Effector memory CD4-positive, alpha-beta T cell (primary cell): Measurements from ENCODE around the gene PPP2R1B.

Source experiments
- DNase-seq, 3 donors: peaks; one replicate each; pipeline ENCODE4 v3.0.0-alpha.2; 2020
- H3K27ac ChIP-seq: 2 replicates; pipeline ENCODE4 v1.7.0; 2013; ENCODE audit warnings: mild to moderate bottlenecking, low read length, moderate library complexity; ENCODE audit not compliant: insufficient read depth, poor library complexity, severe bottlenecking
- H3K27me3 ChIP-seq: replicated peaks from 2 replicates; pipeline ENCODE4 v1.7.0; 2013; ENCODE audit warnings: mild to moderate bottlenecking, low read length; ENCODE audit not compliant: insufficient read depth, control insufficient read depth, poor library complexity, severe bottlenecking
- H3K36me3 ChIP-seq: 2 replicates; pipeline ENCODE4 v1.7.0; 2013; ENCODE audit warnings: mild to moderate bottlenecking, low read length, moderate library complexity; ENCODE audit not compliant: control insufficient read depth, insufficient read depth
- H3K4me1 ChIP-seq: 2 replicates; pipeline ENCODE4 v1.7.0; 2013; ENCODE audit warnings: low read length, mild to moderate bottlenecking; ENCODE audit not compliant: control insufficient read depth, insufficient read depth, poor library complexity, severe bottlenecking
- H3K4me3 ChIP-seq: 2 replicates; pipeline ENCODE4 v1.7.0; 2013; ENCODE audit warnings: low read length, low read depth, mild to moderate bottlenecking; ENCODE audit not compliant: insufficient read depth, poor library complexity, severe bottlenecking
- H3K9me3 ChIP-seq: 2 replicates; pipeline ENCODE4 v1.7.0; 2013; ENCODE audit warnings: mild to moderate bottlenecking, low read length, moderate library complexity; ENCODE audit not compliant: control insufficient read depth

The PPP2R1B gene

GRCh38 chr11:111729071-111729830 lies 36.9 kb downstream of the PPP2R1B start:
- Histone ChIP-seq H3K27ac (no peak overlapping the region), H3K27me3 (no peaks in the 10 kb centered on the region), H3K4me3 (no peak overlapping the region), H3K4me1 (no peaks in the 10 kb centered on the region), H3K36me3 (peaks cover 14% of the 10 kb centered on the region), H3K9me3 (no peaks in the 10 kb centered on the region)
- DNase-seq = no peak

- Histone ChIP-seq H3K4me1 (no peaks in the 10 kb centered on the region), H3K27me3 (no peaks in the 10 kb centered on the region), H3K9me3 (no peaks in the 10 kb centered on the region), H3K36me3 (peaks cover 30% of the 10 kb centered on the region), H3K27ac (no peak overlapping the region), H3K4me3 (no peak overlapping the region)
- no peak for DNase-seq
Observed at GRCh38 chr11:111727431-111727830, 38.8 kb downstream of the PPP2R1B start.

- H3K9me3 ChIP-seq = no peaks in the 10 kb centered on the region
- H3K36me3 ChIP-seq = peaks cover 41% of the 10 kb centered on the region
- DNase-seq = no peak
- no peak overlapping the region for H3K27ac ChIP-seq
- H3K4me1 ChIP-seq = no peaks in the 10 kb centered on the region
- no peak overlapping the region for H3K4me3 ChIP-seq
- no peaks in the 10 kb centered on the region for H3K27me3 ChIP-seq
Observed at GRCh38 chr11:111726301-111726713, 39.9 kb downstream of the PPP2R1B start.

- H3K4me1 ChIP-seq = no peaks in the 10 kb centered on the region
- H3K27ac ChIP-seq = no peak overlapping the region
- no peak for DNase-seq
- H3K4me3 ChIP-seq = no peak overlapping the region
- no peaks in the 10 kb centered on the region for H3K9me3 ChIP-seq
- H3K36me3 ChIP-seq = peaks cover 46% of the 10 kb centered on the region
- H3K27me3 ChIP-seq = no peaks in the 10 kb centered on the region
Observed at GRCh38 chr11:111725621-111726020, 40.6 kb downstream of the PPP2R1B start.

- no peak for DNase-seq
- H3K27me3 ChIP-seq = no peaks in the 10 kb centered on the region
- H3K27ac ChIP-seq = no peak overlapping the region
- H3K9me3 ChIP-seq = no peaks in the 10 kb centered on the region
- no peaks in the 10 kb centered on the region for H3K4me1 ChIP-seq
- H3K36me3 ChIP-seq = peaks cover 46% of the 10 kb centered on the region
- H3K4me3 ChIP-seq = no peak overlapping the region
Observed at GRCh38 chr11:111724615-111725129, 41.5 kb downstream of the PPP2R1B start.

- H3K4me3 ChIP-seq = no peak overlapping the region
- no peak overlapping the region for H3K27ac ChIP-seq
- H3K4me1 ChIP-seq = no peaks in the 10 kb centered on the region
- no peak for DNase-seq
- no peaks in the 10 kb centered on the region for H3K9me3 ChIP-seq
- H3K27me3 ChIP-seq = no peaks in the 10 kb centered on the region
- H3K36me3 ChIP-seq = peaks cover 46% of the 10 kb centered on the region
Observed at GRCh38 chr11:111723595-111723994, 42.6 kb downstream of the PPP2R1B start.

GRCh38 chr11:111722501-111722900 lies 43.7 kb downstream of the PPP2R1B start:
- H3K36me3 ChIP-seq = peaks cover 45% of the 10 kb centered on the region
- H3K4me3 ChIP-seq = no peak overlapping the region
- no peak for DNase-seq
- no peak overlapping the region for H3K27ac ChIP-seq
- H3K9me3 ChIP-seq = no peaks in the 10 kb centered on the region
- H3K27me3 ChIP-seq = no peaks in the 10 kb centered on the region
- H3K4me1 ChIP-seq = no peaks in the 10 kb centered on the region

GRCh38 chr11:111720801-111721494 lies 45.2 kb downstream of the PPP2R1B start:
- H3K27me3 ChIP-seq = no peaks in the 10 kb centered on the region
- H3K4me3 ChIP-seq = no peak overlapping the region
- H3K36me3 ChIP-seq = peaks cover 40% of the 10 kb centered on the region
- H3K4me1 ChIP-seq = no peaks in the 10 kb centered on the region
- no peak overlapping the region for H3K27ac ChIP-seq
- no peak for DNase-seq
- no peaks in the 10 kb centered on the region for H3K9me3 ChIP-seq

GRCh38 chr11:111719379-111719778 lies 46.8 kb downstream of the PPP2R1B start:
- no peak overlapping the region for H3K27ac ChIP-seq
- H3K4me1 ChIP-seq = no peaks in the 10 kb centered on the region
- peaks cover 38% of the 10 kb centered on the region for H3K36me3 ChIP-seq

GRCh38 chr11:111718859-111719258 lies 47.3 kb downstream of the PPP2R1B start:
- H3K4me1 ChIP-seq = no peaks in the 10 kb centered on the region
- DNase-seq = no peak
- no peak overlapping the region for H3K4me3 ChIP-seq
- H3K9me3 ChIP-seq = no peaks in the 10 kb centered on the region
- no peaks in the 10 kb centered on the region for H3K27me3 ChIP-seq
- H3K27ac ChIP-seq = no peak overlapping the region
- H3K36me3 ChIP-seq = peaks cover 34% of the 10 kb centered on the region

More at GRCh38 chr11:111719379-111719778, 46.8 kb downstream of the PPP2R1B start:
- no peaks in the 10 kb centered on the region for H3K9me3 ChIP-seq
- DNase-seq = no peak
- H3K4me3 ChIP-seq = no peak overlapping the region
- no peaks in the 10 kb centered on the region for H3K27me3 ChIP-seq
